Stimulated activated naive CD8-positive, alpha-beta T cell treated with anti-CD3 and anti-CD28 coated beads, Interleukin-15, Interleukin-2, amounts not matched to agents 100 U/mL and 50 U/mL, for 24 hours (primary cell): ENCODE data around the gene TOM1L1.
A peak's percentile ranks its signal among the peaks of the same experiment; 100 is the strongest.

Source experiments
- ATAC-seq: fragments of 150-1000 bp; cut with Tn5 transposase; one replicate; pipeline ENCODE4 v1.10.0; 2021
- DNase-seq: peaks from one replicate; pipeline ENCODE4 v3.0.0; 2021

Gene TOM1L1

GRCh38 chr17:54992797-54993639 is 92.4 kb downstream of the TOM1L1 start:
- DNase-seq (no peak), ATAC-seq (peak; percentile 63)

DNA sequence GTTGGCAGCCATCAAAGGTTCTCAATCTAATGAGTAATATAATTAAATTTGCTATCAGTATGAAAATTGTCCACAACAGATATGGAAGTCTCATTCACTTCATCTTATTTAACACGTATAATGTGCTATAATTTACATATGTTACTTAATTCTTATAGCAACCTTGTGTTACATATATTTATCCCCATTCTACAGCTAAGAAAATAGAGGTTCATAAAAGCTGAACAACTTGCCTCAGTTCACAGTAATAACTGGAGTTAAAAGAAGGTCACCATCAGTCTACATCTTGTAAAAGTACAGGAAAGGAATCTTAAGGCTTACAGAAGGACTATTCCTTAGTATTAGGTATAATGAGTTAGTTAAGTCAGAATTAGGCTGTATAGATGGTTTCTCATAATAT is 95.8 kb downstream of the TOM1L1 start:
- DNase-seq (no peak), ATAC-seq (no peak)

- DNase-seq (no peak), ATAC-seq (no peak)
Measured at GRCh38 chr17:55002458-55002857, 101.8 kb downstream of the TOM1L1 start.

GRCh38 chr17:55004484-55004883 is 103.8 kb downstream of the TOM1L1 start:
- no peak for ATAC-seq
- DNase-seq = no peak

- DNase-seq (no peak), ATAC-seq (no peak)
Measured at GRCh38 chr17:55005520-55005919, 104.9 kb downstream of the TOM1L1 start.
